ENCODE data around the gene CAPN10. TPM values are rescaled to one million over a fixed set of nuclear protein-coding genes. Genes with fewer than 3 reads are reported as not detected.

The CAPN10 gene
- total and polyA plus RNA-seq, 3 donors from 2014 or later = 29.8 to 104 (median 66.5) TPM

DNA sequence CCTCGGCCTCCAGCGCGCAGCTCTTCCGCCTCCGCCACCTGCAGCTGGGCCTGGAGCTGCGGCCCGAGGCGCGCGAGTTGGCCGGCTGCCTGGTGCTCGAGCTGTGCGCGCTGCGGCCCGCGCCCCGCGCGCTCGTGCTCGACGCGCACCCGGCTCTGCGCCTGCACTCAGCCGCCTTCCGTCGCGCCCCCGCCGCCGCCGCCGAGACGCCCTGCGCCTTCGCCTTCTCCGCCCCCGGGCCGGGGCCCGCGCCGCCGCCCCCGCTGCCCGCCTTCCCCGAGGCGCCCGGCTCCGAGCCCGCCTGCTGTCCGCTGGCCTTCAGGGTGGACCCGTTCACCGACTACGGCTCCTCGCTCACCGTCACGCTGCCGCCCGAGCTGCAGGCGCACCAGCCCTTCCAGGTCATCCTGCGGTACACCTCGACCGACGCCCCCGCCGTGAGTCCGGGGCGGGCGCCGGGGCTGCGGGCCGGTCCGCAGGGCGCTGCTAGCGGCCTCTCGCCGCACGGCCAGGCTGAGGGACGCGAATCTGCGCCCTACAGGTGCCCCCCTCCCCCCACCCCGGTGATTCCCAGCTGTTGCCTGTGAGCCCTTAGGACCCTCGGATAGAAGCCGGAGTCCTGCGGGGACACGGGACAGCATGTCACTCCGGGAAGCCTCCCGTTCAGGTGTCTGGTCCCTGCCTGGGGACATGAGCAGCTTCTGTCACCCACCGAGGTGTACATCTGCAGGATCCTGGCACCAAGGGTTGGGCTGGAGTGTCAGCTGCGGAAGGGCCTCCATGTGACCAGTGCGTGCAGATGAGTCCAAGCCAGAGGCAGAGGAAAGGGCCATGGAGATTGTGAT lies 17.6 kb upstream of the CAPN10 start:
- TF ChIP-seq POLR2A (IDR thresholded peaks at IDR 0.05) = no peak
- TF ChIP-seq, protein P1, sequence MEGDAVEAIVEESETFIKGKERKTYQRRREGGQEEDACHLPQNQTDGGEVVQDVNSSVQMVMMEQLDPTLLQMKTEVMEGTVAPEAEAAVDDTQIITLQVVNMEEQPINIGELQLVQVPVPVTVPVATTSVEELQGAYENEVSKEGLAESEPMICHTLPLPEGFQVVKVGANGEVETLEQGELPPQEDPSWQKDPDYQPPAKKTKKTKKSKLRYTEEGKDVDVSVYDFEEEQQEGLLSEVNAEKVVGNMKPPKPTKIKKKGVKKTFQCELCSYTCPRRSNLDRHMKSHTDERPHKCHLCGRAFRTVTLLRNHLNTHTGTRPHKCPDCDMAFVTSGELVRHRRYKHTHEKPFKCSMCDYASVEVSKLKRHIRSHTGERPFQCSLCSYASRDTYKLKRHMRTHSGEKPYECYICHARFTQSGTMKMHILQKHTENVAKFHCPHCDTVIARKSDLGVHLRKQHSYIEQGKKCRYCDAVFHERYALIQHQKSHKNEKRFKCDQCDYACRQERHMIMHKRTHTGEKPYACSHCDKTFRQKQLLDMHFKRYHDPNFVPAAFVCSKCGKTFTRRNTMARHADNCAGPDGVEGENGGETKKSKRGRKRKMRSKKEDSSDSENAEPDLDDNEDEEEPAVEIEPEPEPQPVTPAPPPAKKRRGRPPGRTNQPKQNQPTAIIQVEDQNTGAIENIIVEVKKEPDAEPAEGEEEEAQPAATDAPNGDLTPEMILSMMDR (IDR thresholded peaks at IDR 0.05) = no peak
- Histone ChIP-seq H3K4me1 (peaks cover 39% of the 10 kb centered on the region), H3K27me3 (no peaks in the 10 kb centered on the region), H3K4me3 (peak overlapping the region; percentile 63 to 70), H3K36me3 (ENCODE audit: low read depth, missing control alignments) (no peaks in the 10 kb centered on the region), H3K27ac (peak overlapping the region; percentile 59 to 79), H3K9me3 (no peaks in the 10 kb centered on the region)
- peak; percentile 66 for DNase-seq
- intact Hi-C loops (cut with DNase I; ENCODE audit: low total_unique reads) = no loop called here
- 3% methylated on average over 50 of the region's 93 CpGs; no CpG with 5 or more reads in 1 of the 2 donors for WGBS, 2 donors

- H3K27me3 ChIP-seq = no peaks in the 10 kb centered on the region
- intact Hi-C loops (cut with DNase I; ENCODE audit: low total_unique reads) = no loop called here
- H3K4me1 ChIP-seq = peaks cover 35% of the 10 kb centered on the region
- peak overlapping the region; percentile 63 to 70 for H3K4me3 ChIP-seq
- H3K9me3 ChIP-seq = no peaks in the 10 kb centered on the region
- 55 to 69% methylated on average over 8 to 9 of the region's 9 CpGs for WGBS, 2 donors
- H3K27ac ChIP-seq = no peak overlapping the region
- no peaks in the 10 kb centered on the region for H3K36me3 ChIP-seq (ENCODE audit: low read depth, missing control alignments)
- TF ChIP-seq POLR2A (IDR thresholded peaks at IDR 0.05) = no peak
- TF ChIP-seq, protein P1 (IDR thresholded peaks at IDR 0.05) = no peak
- no peak for DNase-seq
Observed at GRCh38 chr2:240569523-240569997, 17.0 kb upstream of the CAPN10 start.

- Histone ChIP-seq H3K4me3 (no peak overlapping the region), H3K9me3 (no peaks in the 10 kb centered on the region), H3K4me1 (peaks cover 35% of the 10 kb centered on the region), H3K27me3 (no peaks in the 10 kb centered on the region), H3K27ac (no peak overlapping the region), H3K36me3 (ENCODE audit: low read depth, missing control alignments) (no peaks in the 10 kb centered on the region)
- 84% methylated on average over 11 to 15 of the region's 15 CpGs for WGBS, 2 donors
- intact Hi-C loops (cut with DNase I; ENCODE audit: low total_unique reads) = no loop called here
- TF ChIP-seq, protein P1 (IDR thresholded peaks at IDR 0.05) = no peak
- no peak for TF ChIP-seq POLR2A (IDR thresholded peaks at IDR 0.05)
- no peak for DNase-seq
Observed at GRCh38 chr2:240569998-240570530, 16.5 kb upstream of the CAPN10 start.

GRCh38 chr2:240570531-240571313 lies 15.8 kb upstream of the CAPN10 start:
- no peak overlapping the region for H3K4me3 ChIP-seq
- TF ChIP-seq, protein P1 (IDR thresholded peaks at IDR 0.05) = no peak
- no peak for TF ChIP-seq POLR2A (IDR thresholded peaks at IDR 0.05)
- no peak for DNase-seq
- H3K27ac ChIP-seq = no peak overlapping the region
- H3K27me3 ChIP-seq = no peaks in the 10 kb centered on the region
- intact Hi-C loops (cut with DNase I; ENCODE audit: low total_unique reads) = no loop called here
- H3K9me3 ChIP-seq = no peaks in the 10 kb centered on the region
- WGBS, 2 donors = 72 to 86% methylated on average over 3 to 11 of the region's 11 CpGs
- H3K36me3 ChIP-seq (ENCODE audit: low read depth, missing control alignments) = no peaks in the 10 kb centered on the region
- H3K4me1 ChIP-seq = peaks cover 33% of the 10 kb centered on the region
